Stimulated activated CD8-positive, alpha-beta memory T cell treated with anti-CD3 and anti-CD28 coated beads, Interleukin-15, amount 100 ng/mL, for 1 hour (primary cell): ENCODE results near the gene CTRL.

Source experiments
- DNase-seq: peaks from one replicate; pipeline ENCODE4 v3.0.0-alpha.2; 2020; ENCODE audit warnings: low read depth

Gene CTRL

GRCh38 chr16:67886387-67886786, 45.3 kb downstream of the CTRL start:
- no peak for DNase-seq

- no peak for DNase-seq
These were observed 45.7 kb downstream of the CTRL start for GRCh38 chr16:67885976-67886375.

GRCh38 chr16:67885545-67885944, 46.1 kb downstream of the CTRL start:
- DNase-seq: no peak

- DNase-seq: no peak
These were observed 47.0 kb downstream of the CTRL start, which contains the start of gene NRN1L for GRCh38 chr16:67884684-67885083. TSS of gene NRN1L (plus strand) at chr16:67884885. CDS start at chr16:67884904, 19 bp downstream.

GRCh38 chr16:67883872-67884261, 47.8 kb downstream of the CTRL start:
- peak; percentile 53 for DNase-seq

GRCh38 chr16:67883146-67883871, 48.4 kb downstream of the CTRL start:
- DNase-seq: no peak

- DNase-seq: no peak
These were observed 49.1 kb downstream of the CTRL start for GRCh38 chr16:67882374-67883145.

- DNase-seq: no peak
These were observed 50.0 kb downstream of the CTRL start for GRCh38 chr16:67881621-67882161.

- no peak for DNase-seq
These were observed 51.1 kb downstream of the CTRL start for GRCh38 chr16:67880584-67880983.

- DNase-seq: no peak
These were observed 51.7 kb downstream of the CTRL start for GRCh38 chr16:67879936-67880335.
